Liver (tissue), 9 donors: Measurements from ENCODE around the gene VWF. TPM values are rescaled to one million over a fixed set of nuclear protein-coding genes. Genes with fewer than 3 reads are reported as not detected.

Experiments
- DNase-seq: peaks from one replicate; pipeline ENCODE4 v3.0.0-alpha.2; 2017; ENCODE audit warnings: low spot score
- H3K27ac ChIP-seq, 2 donors: one replicate each; pipeline ENCODE4 v1.7.0; 2013; ENCODE audit warnings: inconsistent platforms in 2 of 2, low read length in 2 of 2, control low read depth in 1 of 2, low read depth in 1 of 2, mild to moderate bottlenecking in 1 of 2
- H3K27me3 ChIP-seq, 4 donors: one replicate each; pipeline versions ENCODE4 v1.6.1 to v1.7.0; 2013; ENCODE audit warnings: low read length in 3 of 4, inconsistent platforms in 1 of 4, mild to moderate bottlenecking in 1 of 4, moderate library complexity in 1 of 4; ENCODE audit not compliant: control insufficient read depth in 4 of 4, insufficient read depth in 4 of 4
- H3K36me3 ChIP-seq, 4 donors: one replicate each; pipeline versions ENCODE4 v1.6.1 to v1.7.0; 2013; ENCODE audit warnings: low read length in 3 of 4, mild to moderate bottlenecking in 3 of 4, low read depth in 1 of 4, moderate library complexity in 1 of 4; ENCODE audit not compliant: control insufficient read depth in 4 of 4, insufficient read depth in 3 of 4
- H3K4me1 ChIP-seq, 4 donors: one replicate each; pipeline versions ENCODE4 v1.6.1 to v1.7.0; 2013; ENCODE audit warnings: low read length in 3 of 4, mild to moderate bottlenecking in 3 of 4, moderate library complexity in 1 of 4; ENCODE audit not compliant: control insufficient read depth in 4 of 4, insufficient read depth in 4 of 4
- H3K4me3 ChIP-seq, 3 donors: one replicate each; pipeline versions ENCODE4 v1.6.1 to v1.7.0; 2013; ENCODE audit warnings: low read length in 3 of 3, control low read depth in 1 of 3, low read depth in 1 of 3, mild to moderate bottlenecking in 1 of 3
- H3K9ac ChIP-seq, 2 donors: one replicate each; pipeline ENCODE4 v1.7.0; 2013; ENCODE audit warnings: low read length in 2 of 2, mild to moderate bottlenecking in 2 of 2, moderate library complexity in 2 of 2, control low read depth in 1 of 2, low read depth in 1 of 2
- H3K9me3 ChIP-seq, 4 donors: one replicate each; pipeline versions ENCODE4 v1.6.1 to v1.7.0; 2013; ENCODE audit warnings: low read length in 3 of 4; ENCODE audit not compliant: control insufficient read depth in 4 of 4
- EGR1 ChIP-seq, 2 donors: IDR thresholded peaks; 2 replicates each; pipeline ENCODE4 v1.6.1; 2016 to 2018; ENCODE audit warnings: antibody characterized with exemption in 2 of 2, low read depth in 2 of 2
- FOXA2 ChIP-seq: IDR thresholded peaks from 2 replicates; pipeline ENCODE4 v1.6.1; 2016; ENCODE audit warnings: antibody characterized with exemption
- GABPA ChIP-seq, 2 donors: IDR thresholded peaks in 1 of 2; conservative IDR thresholded peaks in 1 of 2; 2 replicates each; pipeline ENCODE4 v1.6.1; 2016; ENCODE audit warnings: antibody characterized with exemption in 2 of 2, mild to moderate bottlenecking in 1 of 2, moderate library complexity in 1 of 2
- HNF4A ChIP-seq, 2 donors: conservative IDR thresholded peaks; 2 replicates each; pipeline ENCODE4 v1.6.1; 2016; ENCODE audit warnings: antibody characterized with exemption in 2 of 2, mild to moderate bottlenecking in 2 of 2
- HNF4G ChIP-seq: IDR thresholded peaks from 2 replicates; pipeline ENCODE4 v1.6.1; 2016; ENCODE audit warnings: antibody characterized with exemption
- JUND ChIP-seq, 2 donors: IDR thresholded peaks; 2 replicates each; pipeline ENCODE4 v1.6.1; 2016; ENCODE audit warnings: antibody characterized with exemption in 2 of 2
- NR2F2 ChIP-seq: IDR thresholded peaks from 2 replicates; pipeline ENCODE4 v1.6.1; 2016; ENCODE audit warnings: antibody characterized with exemption
- SP1 ChIP-seq: IDR thresholded peaks from 2 replicates; pipeline ENCODE4 v1.6.1; 2018; ENCODE audit warnings: antibody characterized with exemption, mild to moderate bottlenecking
- TAF1 ChIP-seq: conservative IDR thresholded peaks from 2 replicates; pipeline ENCODE4 v1.6.1; 2016; ENCODE audit warnings: antibody characterized with exemption, mild to moderate bottlenecking
- YY1 ChIP-seq: IDR thresholded peaks from 2 replicates; pipeline ENCODE4 v1.6.1; 2016; ENCODE audit warnings: antibody characterized with exemption, mild to moderate bottlenecking
- WGBS: extraction: QIAGEN DNeasy Blood & Tissue Kit; methylation state at CpG from one replicate; pipeline ENCODE4 v1.1.7; 2013; 5-methylcytosine and 5-hydroxymethylcytosine counted together
- polyA plus RNA-seq, 2 donors: library from polyadenylated mRNA; stranded (reverse) in 1 of 2; unstranded in 1 of 2; fragments of 200-250 nt in 1 of 2; fragments of >200 nt in 1 of 2; fragmentation: Nextera tagmentation in 1 of 2; extraction: Ambion mirVana in 1 of 2; gene quantifications; one replicate each; pipeline versions ENCODE4 v1.2.1 to v1.2.3, GENCODE V29; 2013 to 2015
- total RNA-seq, 2 donors: library from RNA; depleted of rRNA; stranded (reverse); fragments of >200 nt; gene quantifications; one replicate each; pipeline ENCODE4 v1.2.3, GENCODE V29; 2014
- TF ChIP-seq, protein P1 (sequence below): IDR thresholded peaks from 2 replicates; pipeline ENCODE4 v1.6.1; 2016; ENCODE audit warnings: antibody characterized with exemption
- TF ChIP-seq, protein P2 (sequence below): IDR thresholded peaks from 2 replicates; pipeline ENCODE4 v1.6.1; 2016; ENCODE audit warnings: antibody characterized with exemption
- TF ChIP-seq, protein P3 (sequence below): IDR thresholded peaks from 2 replicates; pipeline ENCODE4 v1.6.1; 2016; ENCODE audit warnings: antibody characterized with exemption
- TF ChIP-seq, protein P4 (sequence below): fragments of 150-350 bp; IDR thresholded peaks from 2 replicates; pipeline ENCODE4 v1.5.1; 2017; ENCODE audit warnings: improper control_type of control experiment, low read depth, low read length; ENCODE audit not compliant: missing input control
- donor health status: healthy.
- donor health status: healthy.
- donor health status: healthy.
- donor health status: healthy.
- donor health status: healthy.

The VWF gene
- total and polyA plus RNA-seq, 4 donors = 2.1 to 10.8 (median 4.0) TPM

DNA sequence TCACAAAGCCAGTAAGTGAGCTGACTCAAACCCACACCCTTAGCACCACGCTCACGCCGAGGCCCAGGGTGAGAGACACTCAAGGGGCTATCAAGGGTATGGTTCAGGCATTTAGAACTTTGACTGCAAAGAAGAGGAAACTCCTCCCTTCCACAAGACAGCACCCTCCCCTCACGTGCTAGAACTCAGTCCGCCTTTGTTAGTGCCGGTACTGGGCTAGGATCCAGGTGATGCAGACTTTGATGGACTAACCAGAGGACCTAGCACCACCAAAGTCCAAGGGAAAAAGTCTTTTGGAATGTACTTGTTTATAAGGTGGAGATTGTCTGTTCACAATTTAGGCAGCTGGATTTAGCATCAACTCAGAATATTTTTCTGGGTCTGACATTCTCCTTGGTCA is 33.7 kb downstream of the VWF start:
- Histone ChIP-seq H3K36me3 (no peaks in the 10 kb centered on the region), H3K27me3 (no peaks in the 10 kb centered on the region), H3K9ac (no peak overlapping the region), H3K4me1 (no peaks in the 10 kb centered on the region), H3K9me3 (no peaks in the 10 kb centered on the region), H3K27ac (no peak overlapping the region), H3K4me3 (no peak overlapping the region)
- DNase-seq = no peak
- 57% methylated on average over 6 of the region's 6 CpGs for WGBS
- no peak for TF ChIP-seq SP1
- TF ChIP-seq, protein P1, sequence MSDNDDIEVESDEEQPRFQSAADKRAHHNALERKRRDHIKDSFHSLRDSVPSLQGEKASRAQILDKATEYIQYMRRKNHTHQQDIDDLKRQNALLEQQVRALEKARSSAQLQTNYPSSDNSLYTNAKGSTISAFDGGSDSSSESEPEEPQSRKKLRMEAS = no peak
- TF ChIP-seq NR2F2 = peak; percentile 18
- TF ChIP-seq, protein P2, sequence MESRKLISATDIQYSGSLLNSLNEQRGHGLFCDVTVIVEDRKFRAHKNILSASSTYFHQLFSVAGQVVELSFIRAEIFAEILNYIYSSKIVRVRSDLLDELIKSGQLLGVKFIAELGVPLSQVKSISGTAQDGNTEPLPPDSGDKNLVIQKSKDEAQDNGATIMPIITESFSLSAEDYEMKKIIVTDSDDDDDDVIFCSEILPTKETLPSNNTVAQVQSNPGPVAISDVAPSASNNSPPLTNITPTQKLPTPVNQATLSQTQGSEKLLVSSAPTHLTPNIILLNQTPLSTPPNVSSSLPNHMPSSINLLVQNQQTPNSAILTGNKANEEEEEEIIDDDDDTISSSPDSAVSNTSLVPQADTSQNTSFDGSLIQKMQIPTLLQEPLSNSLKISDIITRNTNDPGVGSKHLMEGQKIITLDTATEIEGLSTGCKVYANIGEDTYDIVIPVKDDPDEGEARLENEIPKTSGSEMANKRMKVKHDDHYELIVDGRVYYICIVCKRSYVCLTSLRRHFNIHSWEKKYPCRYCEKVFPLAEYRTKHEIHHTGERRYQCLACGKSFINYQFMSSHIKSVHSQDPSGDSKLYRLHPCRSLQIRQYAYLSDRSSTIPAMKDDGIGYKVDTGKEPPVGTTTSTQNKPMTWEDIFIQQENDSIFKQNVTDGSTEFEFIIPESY = no peak
- peak in 1 of 2 donors; percentile 46 for TF ChIP-seq HNF4A (conservative IDR thresholded peaks at IDR 0.05)
- TF ChIP-seq EGR1 (IDR thresholded peaks at IDR 0.05; ENCODE audit: low read depth in 2 of 2) = no peak

DNA sequence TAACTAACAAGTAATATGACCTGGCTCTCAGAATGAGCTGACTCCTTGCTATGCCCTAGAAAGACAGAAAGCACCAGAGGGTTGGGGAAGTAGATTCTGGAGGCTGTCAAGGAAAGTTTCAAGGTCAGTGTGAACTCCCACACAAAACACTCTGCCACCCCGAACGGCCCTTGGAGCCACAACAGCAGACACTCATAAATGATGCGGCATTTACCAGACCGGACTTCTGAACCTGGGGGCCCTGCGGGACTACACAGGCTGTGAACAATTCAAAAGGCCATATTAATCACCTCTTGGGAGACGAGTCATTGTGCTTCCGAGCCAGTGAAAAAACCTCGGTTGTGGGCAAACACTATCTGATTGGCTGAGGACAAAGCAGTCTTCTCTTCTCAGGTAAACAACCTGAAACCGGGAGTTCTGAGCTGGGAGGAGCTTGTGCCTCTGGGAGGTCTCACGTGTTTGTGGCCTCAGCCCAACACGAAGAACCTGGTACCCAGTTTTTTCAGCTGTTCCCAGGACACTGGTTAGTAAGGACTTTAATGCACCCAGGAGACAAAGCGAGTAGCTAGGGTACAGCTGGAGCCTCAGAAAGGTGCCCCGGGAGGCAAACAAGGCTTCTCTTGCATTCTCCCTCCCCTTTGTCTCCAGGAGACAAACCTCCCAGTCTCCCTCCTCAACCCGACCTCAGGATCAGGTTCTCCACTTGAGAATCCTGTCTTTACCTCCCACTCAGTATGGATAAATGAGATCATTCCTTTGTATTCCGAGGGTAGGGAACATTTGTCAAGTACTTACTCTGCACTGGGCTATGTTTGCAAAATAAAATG is 35.3 kb downstream of the VWF start:
- WGBS = 51% methylated on average over 15 of the region's 15 CpGs
- H3K4me1 ChIP-seq = no peaks in the 10 kb centered on the region
- H3K27me3 ChIP-seq = no peaks in the 10 kb centered on the region
- no peaks in the 10 kb centered on the region for H3K36me3 ChIP-seq
- DNase-seq = no peak
- H3K27ac ChIP-seq = no peak overlapping the region
- no peak for TF ChIP-seq EGR1 (IDR thresholded peaks at IDR 0.05; ENCODE audit: low read depth in 2 of 2)
- no peak for TF ChIP-seq FOXA2
- no peak overlapping the region for H3K9ac ChIP-seq
- no peak overlapping the region for H3K4me3 ChIP-seq
- H3K9me3 ChIP-seq = no peaks in the 10 kb centered on the region

DNA sequence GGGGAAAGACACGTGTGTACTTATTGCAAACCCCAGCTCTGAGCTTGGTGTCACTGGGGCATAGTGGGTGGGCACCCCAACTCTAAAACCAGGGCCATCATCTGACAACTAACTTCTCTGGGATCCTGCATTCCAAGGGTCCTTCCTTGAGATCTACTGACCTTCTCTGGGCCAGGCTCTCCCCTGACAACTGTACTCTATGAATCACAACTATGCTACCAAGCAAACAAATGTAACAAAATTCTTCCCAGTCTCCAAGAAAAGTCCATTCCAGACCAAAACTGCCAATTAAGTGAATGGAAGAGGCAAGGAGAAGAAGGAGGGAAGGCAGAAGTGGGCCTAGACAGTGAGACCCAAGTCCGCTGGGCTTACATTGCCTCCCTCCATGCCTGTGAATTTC is 38.2 kb downstream of the VWF start:
- 96% methylated on average over 2 of the region's 2 CpGs for WGBS
- H3K4me3 ChIP-seq = no peak overlapping the region
- H3K36me3 ChIP-seq = no peaks in the 10 kb centered on the region
- TF ChIP-seq NR2F2 = no peak
- TF ChIP-seq HNF4G = no peak
- no peak for TF ChIP-seq YY1
- TF ChIP-seq, protein P1 = no peak
- no peak for TF ChIP-seq SP1
- no peak for TF ChIP-seq FOXA2
- TF ChIP-seq, protein P3, sequence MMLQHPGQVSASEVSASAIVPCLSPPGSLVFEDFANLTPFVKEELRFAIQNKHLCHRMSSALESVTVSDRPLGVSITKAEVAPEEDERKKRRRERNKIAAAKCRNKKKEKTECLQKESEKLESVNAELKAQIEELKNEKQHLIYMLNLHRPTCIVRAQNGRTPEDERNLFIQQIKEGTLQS = no peak
- TF ChIP-seq TAF1 = no peak
- no peak for TF ChIP-seq GABPA (IDR thresholded peaks at IDR 0.05 in 1 of 2, conservative IDR thresholded peaks at IDR 0.05 in 1 of 2)
- TF ChIP-seq, protein P2 = no peak
- TF ChIP-seq, protein P4, sequence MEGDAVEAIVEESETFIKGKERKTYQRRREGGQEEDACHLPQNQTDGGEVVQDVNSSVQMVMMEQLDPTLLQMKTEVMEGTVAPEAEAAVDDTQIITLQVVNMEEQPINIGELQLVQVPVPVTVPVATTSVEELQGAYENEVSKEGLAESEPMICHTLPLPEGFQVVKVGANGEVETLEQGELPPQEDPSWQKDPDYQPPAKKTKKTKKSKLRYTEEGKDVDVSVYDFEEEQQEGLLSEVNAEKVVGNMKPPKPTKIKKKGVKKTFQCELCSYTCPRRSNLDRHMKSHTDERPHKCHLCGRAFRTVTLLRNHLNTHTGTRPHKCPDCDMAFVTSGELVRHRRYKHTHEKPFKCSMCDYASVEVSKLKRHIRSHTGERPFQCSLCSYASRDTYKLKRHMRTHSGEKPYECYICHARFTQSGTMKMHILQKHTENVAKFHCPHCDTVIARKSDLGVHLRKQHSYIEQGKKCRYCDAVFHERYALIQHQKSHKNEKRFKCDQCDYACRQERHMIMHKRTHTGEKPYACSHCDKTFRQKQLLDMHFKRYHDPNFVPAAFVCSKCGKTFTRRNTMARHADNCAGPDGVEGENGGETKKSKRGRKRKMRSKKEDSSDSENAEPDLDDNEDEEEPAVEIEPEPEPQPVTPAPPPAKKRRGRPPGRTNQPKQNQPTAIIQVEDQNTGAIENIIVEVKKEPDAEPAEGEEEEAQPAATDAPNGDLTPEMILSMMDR = no peak
- no peak for TF ChIP-seq JUND (IDR thresholded peaks at IDR 0.05)
- no peak for DNase-seq
- H3K9ac ChIP-seq = no peak overlapping the region
- H3K4me1 ChIP-seq = no peaks in the 10 kb centered on the region
- H3K27me3 ChIP-seq = no peaks in the 10 kb centered on the region
- H3K9me3 ChIP-seq = no peaks in the 10 kb centered on the region
- H3K27ac ChIP-seq = no peak overlapping the region
